GM18870 (cell line): ENCODE results near the gene FOXP1.
"Not testable (repeated sequence)": the region's sequence is repeated elsewhere in the genome, so short reads cannot be mapped to it uniquely, and the experiment has no call there.

Experiments used
- ATAC-seq: cut with Tn5 transposase; IDR thresholded peaks from one replicate; pipeline ENCODE4 v1.9.1; 2021; ENCODE audit warnings: moderate library complexity; ENCODE audit not compliant: unreplicated experiment

The FOXP1 gene

DNA sequence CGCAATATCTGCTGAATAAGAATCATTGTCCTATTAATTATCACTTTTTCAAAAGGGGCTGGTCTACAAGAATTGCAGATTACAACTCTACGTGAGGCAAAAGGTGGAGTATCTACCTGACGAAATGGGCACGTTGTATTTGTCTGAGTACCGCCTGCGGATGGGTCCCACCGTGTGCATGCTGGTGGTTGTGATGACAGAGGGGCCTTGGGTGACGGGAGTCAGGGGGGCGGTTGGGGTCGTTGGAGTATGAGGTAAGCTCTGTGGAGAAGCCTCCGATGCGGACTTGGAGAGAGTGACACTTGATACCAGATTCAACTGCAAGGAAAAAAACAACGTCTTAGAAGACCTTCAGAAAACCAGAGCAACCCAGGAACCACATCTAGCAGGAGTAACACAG, 605.8 kb downstream of the FOXP1 start:
- no peak for ATAC-seq

DNA sequence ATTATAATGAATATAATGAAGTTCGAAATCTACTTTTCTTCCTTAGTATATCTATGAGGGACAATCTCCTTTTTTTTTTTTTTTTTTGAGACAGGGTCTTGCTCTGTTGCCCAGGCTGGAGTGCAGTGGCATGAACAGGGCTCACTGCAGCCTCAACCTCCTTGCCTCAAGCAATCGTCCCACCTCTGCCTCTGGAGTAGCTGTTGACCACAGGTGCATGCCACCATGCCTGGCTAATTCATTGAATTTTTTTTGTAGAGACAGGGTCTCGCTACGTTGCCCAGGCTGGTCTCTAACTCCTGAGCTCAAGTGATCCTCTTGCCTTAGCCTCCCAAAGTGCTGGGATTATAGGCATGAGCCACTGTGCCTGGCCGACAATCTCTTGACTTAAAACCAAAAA, 607.5 kb downstream of the FOXP1 start:
- not testable (repeated sequence) for ATAC-seq

DNA sequence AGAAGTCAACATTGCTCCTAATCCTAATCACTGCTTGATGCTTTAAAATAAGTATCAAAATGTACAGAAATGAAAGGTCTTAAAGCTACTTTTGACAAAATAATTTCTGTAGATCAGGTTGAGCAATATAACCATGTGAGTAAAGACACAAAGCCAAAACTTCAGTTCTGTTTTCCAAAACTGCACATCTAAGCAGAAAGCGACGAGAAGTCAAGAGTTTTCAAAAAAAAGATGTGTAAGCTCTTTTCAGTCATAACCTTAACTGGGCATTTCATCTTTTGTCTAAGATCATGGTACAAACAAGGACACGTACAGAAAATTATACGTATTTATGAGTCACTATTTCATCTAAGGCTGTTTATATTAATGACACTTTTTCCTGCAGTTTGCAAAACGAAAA, 608.8 kb downstream of the FOXP1 start:
- no peak for ATAC-seq

DNA sequence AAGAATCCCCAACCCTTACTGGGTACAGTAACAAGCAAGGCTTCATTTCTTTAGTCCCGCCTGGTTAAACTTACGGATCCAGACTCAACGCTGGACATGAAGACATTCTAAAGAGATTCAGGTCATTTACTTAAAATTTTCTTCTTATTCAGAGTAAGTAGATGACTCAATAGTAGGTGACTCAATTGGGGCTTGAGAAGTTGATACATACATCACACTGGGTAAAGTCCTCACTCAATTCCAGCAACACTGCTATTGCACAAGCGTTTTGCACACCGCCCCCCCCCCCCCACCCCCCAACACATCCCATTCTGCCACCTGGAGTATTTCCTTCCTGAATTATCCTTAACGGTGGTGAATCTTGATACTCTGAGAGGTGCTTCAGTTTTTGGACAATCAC, 610.0 kb downstream of the FOXP1 start:
- ATAC-seq = no peak

DNA sequence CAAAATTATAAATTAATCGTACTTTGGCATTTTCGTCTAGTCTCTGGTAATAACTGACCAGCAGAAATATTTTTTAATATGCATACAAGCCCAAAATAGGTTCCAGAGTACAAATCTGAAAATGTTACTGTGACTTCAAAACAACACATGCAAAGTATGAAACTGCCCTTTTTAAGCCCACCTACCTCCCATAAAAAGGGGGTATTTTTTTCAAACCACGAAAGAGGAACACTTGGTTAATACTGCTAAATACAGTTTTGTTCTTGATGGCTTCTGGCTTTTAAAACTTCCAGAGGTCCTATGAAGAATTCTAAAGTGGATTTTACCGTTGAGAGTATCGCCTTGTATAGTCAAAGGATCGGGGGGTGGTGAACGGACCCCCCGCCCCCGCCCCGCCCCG, 610.7 kb downstream of the FOXP1 start:
- ATAC-seq = no peak

DNA sequence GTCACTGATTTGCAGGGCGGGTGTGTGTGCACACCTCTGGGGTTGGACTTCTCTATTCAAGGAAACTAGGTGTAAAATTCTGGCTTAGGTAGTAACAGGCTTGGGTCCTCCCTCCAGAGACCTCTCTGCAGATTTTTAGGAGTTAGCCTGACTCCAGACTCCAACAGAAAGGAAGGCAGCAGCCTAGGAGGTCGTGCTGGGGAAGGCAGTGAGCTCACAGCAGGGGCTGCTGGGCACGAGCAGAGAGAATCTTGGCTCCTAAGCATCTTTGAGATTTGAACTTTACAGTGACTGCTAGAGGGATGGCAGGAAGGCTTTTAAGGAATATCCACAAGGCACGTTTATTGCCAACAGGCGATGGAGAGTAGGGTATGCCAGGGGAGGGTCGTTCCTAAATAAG, 612.6 kb downstream of the FOXP1 start:
- no peak for ATAC-seq

DNA sequence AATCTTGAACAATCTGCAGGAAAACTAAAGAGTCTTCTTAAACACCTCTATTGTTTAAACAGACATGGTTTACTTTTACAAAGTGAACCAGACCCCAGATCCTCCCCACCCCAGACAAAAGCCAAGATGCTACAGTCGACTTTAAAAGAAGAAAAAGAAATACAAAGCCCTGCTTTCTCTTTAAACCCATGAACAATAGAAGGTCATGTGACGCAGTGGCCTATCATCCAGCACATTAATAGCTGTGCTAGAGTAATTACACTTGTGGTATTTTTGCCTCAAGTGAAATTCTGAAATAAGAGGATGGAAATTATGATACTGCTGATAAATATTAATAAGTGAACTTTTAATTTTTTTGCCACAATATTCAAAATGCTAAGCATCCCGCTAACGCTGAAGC, 613.4 kb downstream of the FOXP1 start:
- ATAC-seq = no peak

DNA sequence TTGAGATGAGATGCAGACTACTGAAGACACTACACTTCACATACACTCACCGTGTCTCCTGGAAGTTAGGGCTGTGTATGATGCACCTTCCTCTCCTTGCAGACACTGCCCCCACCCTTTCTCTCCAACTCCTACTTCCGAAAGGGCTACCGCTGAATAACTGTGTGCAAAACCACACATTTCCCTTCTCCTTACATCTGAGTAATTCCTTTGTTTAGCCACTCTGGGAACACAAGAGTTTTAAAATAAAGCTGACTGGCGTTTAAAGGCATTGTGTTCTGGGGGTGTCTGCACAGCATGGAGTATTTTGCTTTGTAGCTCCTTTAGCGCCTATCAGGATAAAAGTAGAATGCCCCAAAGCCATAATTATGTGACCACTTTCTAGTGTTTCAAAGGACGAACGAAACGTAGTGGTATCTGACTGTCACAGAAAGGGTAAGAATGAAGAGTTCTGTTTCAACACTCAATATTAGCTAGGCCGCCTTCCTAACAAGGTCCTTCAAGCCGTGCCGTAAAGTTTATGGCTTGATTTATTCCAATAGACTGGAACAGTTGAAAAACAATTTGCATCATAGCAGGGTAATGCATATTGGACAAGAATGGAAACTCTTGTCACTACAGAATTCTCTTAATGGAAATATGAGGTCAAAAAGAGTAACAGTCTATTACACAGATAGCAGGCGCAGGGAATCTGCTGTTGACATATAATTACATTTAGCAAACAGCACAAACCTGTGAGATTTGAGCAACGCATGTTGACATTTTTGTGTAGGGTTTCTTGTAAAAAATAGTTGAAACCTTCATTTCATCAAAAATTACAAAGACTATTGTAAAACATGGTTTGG, 619.9 kb downstream of the FOXP1 start:
- ATAC-seq = no peak

DNA sequence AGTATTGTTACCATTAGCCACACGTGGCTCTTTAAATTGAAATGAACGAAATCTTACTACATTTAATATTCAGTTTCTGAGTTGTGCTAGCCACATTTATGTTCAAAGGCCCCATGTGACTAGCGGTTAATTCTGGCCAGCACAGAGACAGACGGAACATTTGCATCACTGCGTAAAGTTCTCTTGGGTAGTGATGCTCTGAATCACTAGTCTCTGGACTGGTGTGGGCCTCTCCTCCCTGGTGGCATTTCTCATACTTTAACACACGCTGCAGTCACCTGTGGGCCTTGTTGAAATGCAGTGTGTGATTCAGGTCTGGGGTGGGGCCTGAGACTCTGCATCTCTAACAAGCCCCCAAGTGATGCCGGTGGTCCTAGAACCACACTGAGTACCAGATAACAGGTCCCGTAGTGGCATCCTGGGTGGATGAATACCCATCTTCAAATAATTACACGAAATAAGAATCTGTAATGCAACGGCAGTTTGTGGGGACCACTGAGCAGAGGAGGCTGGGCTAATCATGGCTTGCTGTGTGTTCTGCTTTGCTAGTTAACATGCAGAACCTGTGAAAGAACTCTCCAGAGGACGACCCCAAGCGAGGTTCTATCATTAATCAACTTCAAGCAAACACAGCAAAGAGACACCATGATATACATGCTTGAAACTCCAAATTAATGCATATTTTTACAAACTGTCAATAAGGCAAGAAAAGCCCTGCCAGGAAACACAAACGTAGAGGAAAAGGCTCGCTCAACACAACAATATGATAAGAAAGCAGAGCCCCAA, 623.8 kb downstream of the FOXP1 start:
- ATAC-seq = no peak

DNA sequence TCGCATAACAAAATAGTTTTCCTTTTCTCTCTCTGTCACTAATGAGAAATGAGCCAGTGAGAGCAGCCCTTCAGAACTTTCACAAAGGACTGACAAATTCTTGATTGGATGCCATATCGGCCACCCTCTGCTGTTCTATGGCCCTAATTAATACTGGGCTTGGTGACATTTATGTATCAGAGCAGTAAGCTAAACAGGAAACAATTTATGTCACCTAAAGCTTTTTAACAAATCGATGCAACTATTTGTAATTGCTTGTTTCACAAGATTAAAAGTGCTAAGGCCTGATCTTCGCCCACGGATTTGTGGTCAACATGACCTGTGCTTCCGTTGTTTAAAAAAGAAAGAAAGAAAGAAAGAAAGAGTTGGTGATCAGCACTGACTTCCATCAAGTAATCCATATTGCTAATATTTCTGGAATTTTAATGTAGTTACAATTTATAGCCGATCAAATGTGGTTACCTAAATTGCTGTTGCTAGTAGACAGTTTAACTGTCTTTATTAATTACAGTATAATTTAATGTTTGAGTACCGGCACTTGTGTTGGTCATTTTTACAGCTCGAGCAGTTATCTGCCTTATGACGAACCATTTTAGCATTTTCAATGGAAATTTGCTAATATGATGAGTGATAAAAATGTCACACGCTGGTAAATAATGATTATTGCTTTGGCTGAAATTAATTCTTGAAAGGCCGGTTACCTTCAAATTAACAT, 631.3 kb downstream of the FOXP1 start:
- no peak for ATAC-seq

DNA sequence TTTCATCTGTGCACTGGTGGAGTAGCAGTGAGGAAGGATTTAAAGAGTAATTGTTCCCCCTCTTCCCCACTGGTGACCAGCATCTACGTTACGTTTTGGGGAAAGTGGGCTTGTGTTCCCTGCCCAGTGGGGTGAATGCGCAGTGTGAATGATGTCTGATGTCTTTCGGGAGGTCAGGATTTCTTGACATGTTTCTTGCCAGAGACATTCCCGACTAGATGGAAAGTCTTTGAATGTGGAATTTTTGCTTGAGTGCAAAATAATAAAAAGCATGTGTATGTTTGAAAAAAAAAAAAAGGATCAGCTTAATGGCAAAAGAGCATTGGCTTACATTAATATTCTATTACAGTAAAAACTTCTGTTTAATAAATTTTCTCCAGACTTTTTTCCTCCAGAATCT, 632.2 kb downstream of the FOXP1 start:
- ATAC-seq = no peak

DNA sequence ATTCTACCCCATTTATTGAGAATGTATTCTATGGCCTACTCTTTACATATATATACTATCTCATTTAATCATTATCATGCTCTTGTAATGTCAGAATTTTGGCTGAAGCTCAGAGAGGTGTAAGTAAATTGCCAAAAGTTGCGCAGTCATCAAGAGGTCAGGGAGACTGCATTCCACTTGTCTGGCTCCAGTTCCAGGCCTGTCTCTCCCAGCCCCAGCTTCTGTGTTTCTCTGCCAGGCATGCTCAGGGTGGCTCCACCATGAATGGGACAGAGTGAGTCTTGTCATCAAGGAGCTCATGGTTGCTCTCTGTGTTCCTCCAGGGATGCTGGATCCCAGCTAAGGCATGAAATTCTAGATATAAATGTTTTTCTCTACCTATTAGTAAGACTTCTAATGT, 635.9 kb downstream of the FOXP1 start:
- no peak for ATAC-seq

DNA sequence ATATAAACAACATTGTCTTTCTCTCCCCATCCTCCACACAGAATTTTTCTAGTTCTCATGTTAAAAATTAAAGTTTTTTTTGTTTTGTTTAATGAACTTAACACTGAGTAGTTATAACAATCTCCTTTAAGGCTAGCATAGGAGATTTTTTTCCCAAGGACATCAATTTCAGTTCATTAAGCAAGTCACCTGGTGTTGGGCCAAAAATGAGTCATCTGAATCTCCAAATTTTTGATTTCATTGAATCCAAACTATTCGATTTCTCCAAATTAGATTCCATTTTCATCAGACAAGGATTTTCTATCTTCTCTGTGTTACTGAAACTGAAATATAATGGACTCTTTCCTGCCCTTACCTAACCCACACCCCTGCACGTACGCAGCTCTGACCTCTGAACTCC, 639.6 kb downstream of the FOXP1 start:
- no peak for ATAC-seq

DNA sequence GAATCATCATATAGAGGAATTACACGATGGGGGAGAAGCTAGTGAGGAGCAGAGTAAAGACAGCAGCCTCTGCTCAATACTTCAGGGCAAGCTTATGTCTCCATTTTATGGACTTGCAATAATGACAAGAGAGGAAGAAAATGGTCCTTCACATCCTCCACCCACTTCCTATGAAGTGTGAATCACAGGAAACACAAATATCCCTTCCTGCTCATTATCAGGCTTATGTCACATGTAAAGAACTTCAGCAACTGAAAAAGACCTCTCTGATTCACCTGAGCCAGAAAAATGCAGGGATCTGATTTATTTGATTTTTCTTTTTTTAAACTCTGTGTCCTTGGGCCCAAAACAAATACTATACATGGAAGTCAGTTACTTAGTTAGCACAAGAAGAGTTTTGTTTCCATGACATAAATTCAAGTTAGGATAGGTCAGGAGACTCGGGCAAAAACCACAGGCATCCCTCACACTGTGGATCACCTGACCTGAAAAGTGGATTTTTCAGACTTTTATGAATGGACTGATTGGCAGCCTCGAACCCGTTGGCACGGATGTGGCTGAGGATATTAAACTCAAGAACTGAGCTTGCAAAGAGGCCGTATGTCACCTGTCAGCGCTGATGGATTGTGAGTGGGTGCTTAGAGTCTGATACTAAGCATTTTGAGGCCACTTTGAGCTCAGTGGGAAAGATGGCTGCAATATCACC, 650.3 kb downstream of the FOXP1 start:
- ATAC-seq = no peak

DNA sequence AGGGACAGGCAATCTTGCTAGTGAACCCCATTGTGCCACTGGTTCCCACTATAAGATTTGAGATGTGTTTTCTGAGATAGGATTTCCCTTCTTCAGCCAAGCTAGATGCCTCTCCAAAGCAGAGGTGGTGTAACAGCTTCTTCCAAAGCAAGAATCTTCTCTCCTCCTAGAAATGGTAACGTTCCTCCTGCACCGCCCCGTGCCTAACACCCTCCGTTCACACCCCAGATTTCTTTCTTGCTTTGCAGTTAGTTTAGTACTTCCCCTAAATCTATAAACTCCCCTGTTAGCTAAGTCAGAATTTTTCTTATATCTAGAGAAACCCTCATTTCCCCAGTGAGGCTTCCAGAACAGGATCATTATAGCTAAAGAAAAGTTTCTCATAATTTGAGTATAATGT, 653.5 kb downstream of the FOXP1 start:
- no peak for ATAC-seq

DNA sequence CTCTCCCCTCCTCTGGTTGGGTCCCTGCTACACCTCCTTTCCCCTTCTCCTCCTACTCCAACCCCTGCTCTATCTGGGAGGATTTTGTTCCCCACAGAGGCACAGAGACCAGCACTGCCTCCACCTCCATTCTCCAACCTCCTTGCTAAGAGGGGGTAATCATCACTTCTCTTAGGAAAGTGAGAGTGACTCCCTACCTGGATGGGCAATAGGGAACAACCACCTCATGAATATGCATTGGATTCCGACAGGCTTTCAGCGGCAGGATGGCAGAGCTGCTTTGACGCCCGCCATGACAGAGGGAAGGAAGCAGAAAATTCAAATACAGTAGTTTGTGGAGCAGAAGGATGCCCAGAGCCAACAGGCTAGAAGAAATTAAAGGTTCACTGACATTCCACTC, 656.3 kb downstream of the FOXP1 start:
- ATAC-seq = no peak

DNA sequence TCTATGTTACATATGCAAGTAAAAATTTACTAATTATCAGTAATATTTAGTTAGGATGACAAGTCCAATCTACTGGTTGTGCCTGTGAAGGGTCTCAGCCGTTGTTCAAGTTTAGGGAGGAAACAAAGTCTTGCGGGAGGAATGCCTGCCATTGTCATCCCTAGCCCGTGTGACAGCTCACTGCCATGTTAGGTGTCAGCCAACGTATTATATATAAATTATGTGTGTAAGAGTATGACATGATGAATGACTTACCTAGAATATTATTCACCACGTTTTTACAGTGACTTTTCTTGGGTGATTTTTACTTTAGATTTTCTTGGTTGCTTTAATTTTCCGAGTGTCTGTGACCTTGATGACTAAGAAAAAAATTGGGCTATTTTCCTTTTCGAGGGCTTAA, 656.7 kb downstream of the FOXP1 start:
- no peak for ATAC-seq

DNA sequence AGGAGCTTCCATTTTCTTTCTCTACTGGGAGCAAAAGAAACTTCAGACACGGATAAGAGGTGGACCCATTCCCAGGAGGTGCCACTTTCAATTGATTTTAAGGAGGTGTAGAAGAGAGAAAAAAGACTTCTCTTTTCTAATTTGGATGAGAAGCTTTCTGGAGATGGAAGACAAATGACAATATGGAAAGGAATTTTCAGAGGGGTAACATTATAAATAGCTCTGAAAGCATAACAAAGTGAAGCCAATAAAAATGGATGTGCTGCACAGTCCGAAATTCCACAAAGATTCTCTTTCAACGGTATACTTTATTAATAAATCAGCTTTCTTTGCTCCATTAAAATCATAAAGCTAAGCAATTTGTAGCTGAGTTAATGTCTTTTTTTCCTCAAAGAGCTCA, 663.9 kb downstream of the FOXP1 start:
- ATAC-seq = no peak

DNA sequence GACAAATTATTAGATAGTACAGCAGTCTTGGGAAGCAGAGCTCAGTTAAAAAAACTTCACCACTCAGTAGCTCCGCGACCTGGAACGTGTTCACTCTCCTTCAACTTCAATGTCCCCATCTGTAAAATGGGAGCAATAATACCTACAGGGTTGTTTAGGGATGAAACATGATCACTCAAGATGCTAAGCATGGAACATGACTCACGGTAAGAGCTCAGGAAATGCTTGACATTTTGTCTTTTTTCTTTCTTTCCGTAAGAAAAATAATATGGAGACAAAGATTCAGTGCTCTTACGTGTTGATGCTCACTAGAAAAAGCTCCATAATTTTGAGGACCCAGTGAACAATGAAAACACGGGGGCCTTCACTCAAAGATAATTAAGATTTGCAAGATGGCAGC, 664.4 kb downstream of the FOXP1 start:
- ATAC-seq = no peak

DNA sequence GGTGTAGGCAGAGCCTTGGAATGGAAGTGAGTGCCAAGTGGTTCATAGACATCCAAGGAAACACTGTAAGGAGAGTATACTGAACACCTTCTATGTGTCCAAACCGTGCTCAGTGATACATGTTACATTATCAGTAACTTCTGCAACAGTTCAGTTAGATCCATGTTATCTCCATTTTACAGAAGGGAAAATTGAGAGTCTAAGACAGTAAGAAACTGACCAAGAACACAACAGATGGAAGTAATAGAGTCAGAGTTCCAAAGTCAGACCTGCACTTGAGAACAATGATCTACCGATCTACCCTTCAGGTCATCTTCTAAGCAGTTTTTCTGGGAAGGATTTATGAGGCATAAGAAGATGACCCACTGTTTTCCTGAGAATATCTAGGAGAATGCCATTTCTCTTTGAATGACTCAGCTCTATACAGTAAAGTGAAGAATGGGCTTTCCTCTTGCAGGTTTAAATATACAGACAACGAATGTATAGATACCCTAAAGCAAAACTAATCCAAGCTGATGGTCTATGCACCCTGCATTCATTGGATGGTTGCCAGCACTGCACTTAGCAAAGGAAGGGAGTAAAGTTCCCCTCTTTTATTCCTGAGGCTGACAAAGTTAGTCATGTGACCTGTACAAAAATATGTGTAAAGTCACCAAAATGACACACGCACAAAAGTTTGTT, 667.0 kb downstream of the FOXP1 start:
- no peak for ATAC-seq

DNA sequence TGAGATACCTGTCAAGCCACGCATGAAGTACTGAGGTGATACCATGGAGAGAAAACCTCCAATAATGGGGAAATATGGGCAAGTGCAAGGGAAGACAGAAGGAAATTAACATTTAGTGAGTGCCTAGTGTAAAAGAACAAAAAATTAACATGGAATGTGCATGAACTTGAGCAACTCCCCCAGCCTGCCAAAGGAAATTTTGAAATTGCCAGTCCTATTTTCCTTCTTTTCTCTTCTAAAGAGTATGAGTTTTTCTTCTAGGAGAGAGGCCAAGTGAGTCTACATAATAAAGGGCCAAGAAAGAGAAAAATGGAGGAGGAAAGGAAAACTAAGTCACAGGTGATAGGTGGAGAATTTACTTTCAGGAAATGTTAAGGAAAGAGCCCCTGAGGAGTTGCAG, 668.7 kb downstream of the FOXP1 start:
- no peak for ATAC-seq
